ENCODE data around the gene SPATA18. TPM values are rescaled to one million over a fixed set of nuclear protein-coding genes. Genes with fewer than 3 reads are reported as not detected.
A peak's percentile ranks its signal among the peaks of the same experiment; 100 is the strongest.

Gene SPATA18
- polyA plus RNA-seq, 1 donor (not counting 4 experiments of a cell fraction or from before 2014, with no cell fraction given): 5.6 TPM

- Histone ChIP-seq H3K9me3 (ENCODE audit: control insufficient read depth, low read depth, low read length) (no peaks in the 10 kb centered on the region), H3K4me1 (ENCODE audit: control insufficient read depth, extremely low read depth, insufficient read depth, low read length) (peaks cover 14% of the 10 kb centered on the region), H2AFZ (ENCODE audit: control insufficient read depth, low read length) (no peak overlapping the region), H3K79me2 (ENCODE audit: control insufficient read depth, insufficient read depth, low read length) (no peaks in the 10 kb centered on the region), H3K27ac (ENCODE audit: control insufficient read depth, insufficient read depth, low read length) (no peak overlapping the region), H3K36me3 (ENCODE audit: control insufficient read depth in 2 of 2, extremely low read depth in 1 of 2, insufficient read depth in 2 of 2, low read length in 2 of 2) (no peaks in the 10 kb centered on the region), H3K9ac (ENCODE audit: control insufficient read depth, extremely low read depth, insufficient read depth, low read length) (no peak overlapping the region), H3K4me2 (ENCODE audit: control insufficient read depth, extremely low read depth, insufficient read depth, low read depth, low read length) (no peak overlapping the region), H3K4me3 (ENCODE audit: control insufficient read depth in 2 of 3, extremely low read depth in 1 of 3, insufficient read depth in 2 of 3, low read depth in 1 of 3, low read length in 3 of 3) (no peak overlapping the region), H3K9me1 (ENCODE audit: control insufficient read depth, extremely low read depth, insufficient read depth, low read length) (no peaks in the 10 kb centered on the region), H3K27me3 (ENCODE audit: control insufficient read depth, extremely low read depth, insufficient read depth, low read length) (no peaks in the 10 kb centered on the region), H4K20me1 (ENCODE audit: control insufficient read depth, extremely low read depth, insufficient read depth, low read length) (no peaks in the 10 kb centered on the region)
- dilution Hi-C loops (cut with MboI; ENCODE audit: extremely low pct_ligation_motif_present, low sequenced_read_pairs): no loop called here
- no peak for FAIRE-seq
- no peak for DNase-seq (ENCODE audit: low read depth, low spot score)
- TF ChIP-seq EZH2 (IDR thresholded peaks at IDR 0.05; ENCODE audit: low read length): no peak
Observed at GRCh38 chr4:52049266-52049665, 1.8 kb upstream of the SPATA18 start.

- H3K4me3 ChIP-seq (ENCODE audit: control insufficient read depth in 2 of 3, extremely low read depth in 1 of 3, insufficient read depth in 2 of 3, low read depth in 1 of 3, low read length in 3 of 3): peak overlapping the region; percentile 62 to 92 (median 73)
- dilution Hi-C loops (cut with MboI; ENCODE audit: extremely low pct_ligation_motif_present, low sequenced_read_pairs): no loop called here
- H4K20me1 ChIP-seq (ENCODE audit: control insufficient read depth, extremely low read depth, insufficient read depth, low read length): no peaks in the 10 kb centered on the region
- H2AFZ ChIP-seq (ENCODE audit: control insufficient read depth, low read length): peak overlapping the region; percentile 97
- H3K27me3 ChIP-seq (ENCODE audit: control insufficient read depth, extremely low read depth, insufficient read depth, low read length): no peaks in the 10 kb centered on the region
- peaks cover 14% of the 10 kb centered on the region for H3K4me1 ChIP-seq (ENCODE audit: control insufficient read depth, extremely low read depth, insufficient read depth, low read length)
- peak overlapping the region; percentile 80 for H3K9ac ChIP-seq (ENCODE audit: control insufficient read depth, extremely low read depth, insufficient read depth, low read length)
- H3K36me3 ChIP-seq (ENCODE audit: control insufficient read depth in 2 of 2, extremely low read depth in 1 of 2, insufficient read depth in 2 of 2, low read length in 2 of 2): no peaks in the 10 kb centered on the region
- H3K9me1 ChIP-seq (ENCODE audit: control insufficient read depth, extremely low read depth, insufficient read depth, low read length): no peaks in the 10 kb centered on the region
- peak; percentile 67 for DNase-seq (ENCODE audit: low read depth, low spot score)
- FAIRE-seq: peak; percentile 94
- H3K4me2 ChIP-seq (ENCODE audit: control insufficient read depth, extremely low read depth, insufficient read depth, low read depth, low read length): peak overlapping the region; percentile 90
- TF ChIP-seq EZH2 (IDR thresholded peaks at IDR 0.05; ENCODE audit: low read length): no peak
- TF ChIP-seq CTCF (optimal IDR thresholded peaks at IDR 0.05 in 1 of 3, IDR thresholded peaks at IDR 0.05 in 1 of 3, conservative IDR thresholded peaks at IDR 0.05 in 1 of 3; ENCODE audit: extremely low read depth in 1 of 3, insufficient read depth in 2 of 3, low read length in 3 of 3): no peak
- H3K79me2 ChIP-seq (ENCODE audit: control insufficient read depth, insufficient read depth, low read length): no peaks in the 10 kb centered on the region
- no peaks in the 10 kb centered on the region for H3K9me3 ChIP-seq (ENCODE audit: control insufficient read depth, low read depth, low read length)
- H3K27ac ChIP-seq (ENCODE audit: control insufficient read depth, insufficient read depth, low read length): peak overlapping the region; percentile 77
Observed at GRCh38 chr4:52051615-52052474, 741 bp downstream of the SPATA18 start.

Data from keratinocyte (primary cell).